HPDE6-E6E7 (cell line): ENCODE measurements around the gene WDR43.
A peak's percentile ranks its signal among the peaks of the same experiment; 100 is the strongest.

ENCODE experiments used
- DNase-seq: peaks from one replicate; pipeline ENCODE4 v3.0.0; 2011; ENCODE audit warnings: missing footprints; ENCODE audit errors: extremely low spot score

WDR43 gene

DNA sequence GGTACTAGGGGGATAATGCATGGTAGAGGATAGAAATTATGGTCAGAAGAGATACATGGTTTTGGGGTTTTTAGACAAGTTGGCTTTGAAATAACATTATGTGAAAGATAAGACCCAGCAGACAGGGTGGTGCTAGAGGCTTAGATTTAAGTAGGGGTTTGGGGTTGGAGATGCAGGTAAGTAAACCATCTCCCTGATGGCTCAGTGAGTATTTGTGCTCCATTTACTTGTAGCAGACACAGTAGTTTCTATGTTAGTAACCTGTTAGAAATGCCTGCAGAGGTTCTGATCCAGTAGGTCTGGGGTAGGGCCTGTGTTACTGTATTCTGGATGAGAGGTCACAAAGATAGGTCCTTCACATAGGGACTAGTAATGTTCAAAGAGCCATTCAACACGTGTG, 13.7 kb downstream of the WDR43 start:
- no peak for DNase-seq

DNA sequence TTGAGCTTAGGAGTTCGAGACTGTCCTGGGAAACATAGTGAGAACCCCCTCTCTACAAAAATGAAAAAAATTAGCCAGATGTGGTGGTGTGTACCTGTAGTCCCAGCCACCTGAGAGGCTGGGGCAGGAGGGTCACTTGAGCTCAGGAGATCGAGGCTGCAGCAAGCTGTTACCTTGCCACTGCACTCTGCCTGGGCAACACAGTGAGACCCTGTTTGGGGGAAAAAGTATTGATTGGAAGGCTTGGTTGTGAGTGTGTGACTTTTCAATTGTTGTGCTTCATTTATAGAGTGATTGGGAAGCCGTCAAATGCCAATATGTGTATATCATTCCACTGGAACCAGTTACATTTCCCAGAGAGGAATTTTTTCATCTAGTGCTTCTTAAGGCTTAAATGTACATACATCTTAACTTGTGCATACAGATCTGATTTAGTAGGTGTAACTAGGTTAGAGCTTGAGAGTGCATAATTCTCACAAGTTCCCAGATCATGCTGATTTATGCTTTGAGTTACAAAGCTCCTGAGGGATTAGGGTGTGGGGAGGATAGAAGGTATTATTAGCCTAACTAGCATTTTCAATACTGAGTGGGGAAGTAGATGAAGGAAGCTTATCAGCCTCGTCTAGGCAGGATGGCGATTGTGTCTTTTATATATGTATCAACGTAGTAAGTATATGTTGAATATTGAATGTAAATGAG, 15.3 kb downstream of the WDR43 start:
- no peak for DNase-seq

DNA sequence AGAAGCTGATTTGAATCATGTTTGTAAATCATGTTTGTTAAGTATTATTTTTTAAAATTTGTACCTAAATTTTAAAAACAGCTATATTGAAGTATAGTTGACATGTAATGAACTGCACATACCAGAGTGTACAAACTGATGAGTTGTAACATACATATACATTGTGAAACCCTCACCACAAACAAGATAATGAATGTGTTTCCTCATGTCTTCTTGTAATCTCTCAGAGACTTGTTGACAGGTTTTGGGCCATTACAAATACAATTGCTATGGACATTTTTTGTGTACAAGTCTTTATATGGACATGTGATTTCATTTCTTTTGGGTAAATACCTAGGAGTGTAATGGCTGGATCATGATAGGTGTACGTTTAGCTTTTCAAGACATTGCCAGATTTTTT, 21.5 kb downstream of the WDR43 start:
- DNase-seq = no peak

DNA sequence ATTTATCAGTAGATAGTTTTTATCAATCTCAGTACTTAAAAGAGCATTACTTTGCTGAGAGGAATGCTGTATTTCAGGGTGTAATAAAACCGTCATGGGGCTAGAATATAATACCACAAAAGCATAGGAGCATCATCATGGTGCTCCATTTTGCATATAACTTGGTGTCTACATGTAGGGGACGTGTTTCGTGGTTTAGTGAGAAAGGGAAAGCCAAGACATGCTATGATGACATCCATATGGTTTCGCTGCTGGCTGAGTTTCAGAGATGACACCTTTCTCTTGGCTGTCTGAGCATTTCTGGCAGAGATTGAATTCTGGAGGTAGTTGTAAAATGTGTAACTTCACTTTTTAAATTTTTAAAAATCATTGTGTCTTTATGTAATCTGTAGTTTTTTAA, 32.4 kb downstream of the WDR43 start:
- DNase-seq = no peak

DNA sequence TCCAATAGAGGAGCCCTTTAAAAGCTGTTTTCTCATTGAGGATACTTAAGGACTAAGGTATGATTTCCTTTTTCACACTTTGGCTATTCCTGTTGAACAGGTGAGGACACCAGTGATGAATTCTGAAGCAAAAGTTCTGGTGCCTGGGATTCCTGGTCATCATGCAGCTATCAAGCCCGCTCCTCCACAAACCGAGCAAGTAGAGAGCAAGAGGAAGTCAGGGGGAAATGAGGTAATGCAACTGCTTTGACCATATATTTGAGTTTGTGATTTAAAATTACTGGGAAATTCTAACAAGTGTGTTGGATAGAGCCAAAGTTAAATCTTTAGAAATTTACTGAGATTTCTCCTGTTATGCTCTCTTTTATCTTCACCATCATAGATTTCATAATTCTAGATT, 33.0 kb downstream of the WDR43 start:
- DNase-seq = no peak

DNA sequence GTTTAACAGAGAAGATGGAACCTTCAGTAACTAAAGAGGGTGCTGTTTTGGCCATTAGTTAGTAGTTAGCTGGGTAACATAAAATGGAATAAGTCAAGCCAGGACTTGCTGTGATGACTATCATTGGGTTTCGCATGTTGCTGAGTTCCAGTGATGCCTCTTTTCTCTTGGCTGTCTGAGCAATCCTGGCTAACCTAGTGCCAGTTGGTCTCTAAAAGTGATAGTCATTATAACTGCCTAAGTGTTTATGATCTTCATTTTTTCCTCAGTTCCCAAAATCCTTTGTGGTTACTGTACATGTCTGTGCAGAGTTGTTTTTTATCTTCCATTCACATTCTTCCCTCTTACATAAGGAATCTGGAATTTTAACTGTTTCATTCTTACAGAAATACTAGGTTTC, 33.4 kb downstream of the WDR43 start:
- DNase-seq = peak; percentile 60

DNA sequence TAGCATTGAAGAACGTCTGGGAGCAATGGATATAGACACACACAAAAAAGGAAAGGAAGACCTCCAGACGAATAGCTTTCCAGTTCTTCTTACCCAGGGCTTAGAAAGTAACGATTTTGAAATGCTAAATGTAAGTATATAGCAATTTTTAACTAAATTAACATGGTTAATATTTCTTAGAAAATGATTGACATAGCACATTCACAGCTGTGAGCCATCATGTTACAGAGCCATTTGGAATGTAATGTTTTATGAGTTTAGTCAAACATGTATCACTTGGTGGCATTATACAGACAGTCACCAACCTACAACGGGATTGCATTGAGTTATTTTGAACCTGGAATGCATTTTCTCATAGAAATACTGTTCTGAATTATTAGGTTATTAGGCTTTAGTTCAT, 35.1 kb downstream of the WDR43 start:
- no peak for DNase-seq

DNA sequence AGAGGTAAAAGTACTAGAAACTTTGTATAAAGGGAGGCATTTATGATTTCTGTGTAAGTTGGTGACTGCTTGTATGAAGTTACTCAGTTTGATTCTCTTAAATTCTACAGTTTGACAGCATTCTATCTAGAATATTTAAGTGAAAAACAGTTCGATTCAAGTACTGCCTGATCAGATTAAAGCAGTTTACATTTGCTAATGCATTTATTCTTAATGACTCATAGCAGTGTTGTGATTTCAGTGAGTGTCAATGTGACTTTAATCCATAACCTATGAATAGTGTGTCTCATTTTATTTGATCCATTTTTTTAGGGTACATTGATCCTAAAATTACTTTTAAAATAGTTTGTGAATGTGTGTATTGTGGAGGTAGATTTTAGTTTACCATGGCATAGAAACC, 35.7 kb downstream of the WDR43 start:
- no peak for DNase-seq

DNA sequence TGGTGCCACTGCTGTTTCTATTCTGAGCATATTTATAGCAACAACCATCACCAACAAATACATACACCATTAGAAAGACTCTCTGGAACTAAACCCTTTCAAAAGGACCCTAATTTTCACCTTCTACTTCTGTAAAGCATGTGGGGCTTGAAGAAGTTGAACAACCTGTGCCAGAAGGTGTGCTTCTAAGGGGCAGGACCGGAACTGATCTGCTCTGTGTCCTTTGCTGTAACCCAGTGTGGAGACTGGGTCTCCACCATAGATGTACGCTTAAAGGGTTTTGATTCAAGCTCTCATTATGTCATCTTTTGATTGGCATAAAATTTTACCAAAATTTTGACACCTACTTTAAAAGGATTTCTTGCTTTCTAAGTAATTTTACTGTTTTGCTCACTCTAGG, 40.3 kb downstream of the WDR43 start:
- no peak for DNase-seq

DNA sequence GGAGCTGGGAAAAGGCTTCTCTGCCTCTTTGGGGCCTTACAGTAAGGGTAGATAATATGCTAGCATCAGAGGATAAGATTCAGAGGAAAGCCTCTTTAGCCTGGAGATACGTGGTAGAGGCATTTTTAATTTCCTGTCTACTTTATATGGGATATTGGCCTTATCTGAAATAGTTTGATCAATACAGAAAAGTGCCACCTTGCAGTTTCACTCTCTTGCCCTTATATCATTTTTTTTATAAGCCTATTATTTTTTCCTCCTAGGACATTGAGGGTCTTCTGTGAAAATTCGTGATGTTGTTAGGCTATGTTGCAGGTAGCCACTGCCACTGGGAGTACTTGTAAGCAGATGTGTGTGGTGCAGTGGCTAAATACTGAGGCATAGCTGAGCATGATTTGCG, 46.5 kb downstream of the WDR43 start:
- DNase-seq = no peak

DNA sequence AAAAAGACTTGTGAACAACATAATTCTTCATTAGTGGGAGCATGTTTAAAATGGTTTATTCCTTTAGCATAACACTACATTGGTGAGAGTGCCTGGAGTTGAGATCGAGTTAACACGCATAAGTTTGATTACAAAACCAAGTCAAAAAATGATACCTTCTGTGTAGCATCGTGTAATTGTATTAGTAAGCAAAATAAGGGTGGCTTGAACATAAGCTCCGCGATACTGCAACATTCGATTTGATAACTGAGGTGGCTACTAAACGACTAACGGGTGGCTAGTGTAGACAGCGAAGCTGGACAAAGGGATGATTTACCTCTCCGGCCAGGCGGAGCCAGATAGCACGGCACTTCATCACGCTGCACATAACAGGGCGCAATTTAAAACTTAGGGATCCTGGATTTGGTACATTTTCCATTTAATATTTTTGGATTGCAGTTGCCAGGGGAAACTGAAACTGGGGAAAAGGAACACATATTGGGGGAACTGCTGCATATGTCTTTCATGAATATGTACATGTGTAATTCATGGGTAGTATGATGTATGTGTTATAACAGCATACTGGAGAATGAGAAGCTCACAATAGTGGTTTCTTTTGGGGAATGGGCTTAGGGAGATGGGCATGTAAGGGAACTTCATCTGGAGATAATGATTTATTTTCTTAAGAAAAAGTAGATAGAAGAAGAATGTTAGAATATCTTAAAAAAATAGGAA, 50.2 kb downstream of the WDR43 start:
- no peak for DNase-seq

DNA sequence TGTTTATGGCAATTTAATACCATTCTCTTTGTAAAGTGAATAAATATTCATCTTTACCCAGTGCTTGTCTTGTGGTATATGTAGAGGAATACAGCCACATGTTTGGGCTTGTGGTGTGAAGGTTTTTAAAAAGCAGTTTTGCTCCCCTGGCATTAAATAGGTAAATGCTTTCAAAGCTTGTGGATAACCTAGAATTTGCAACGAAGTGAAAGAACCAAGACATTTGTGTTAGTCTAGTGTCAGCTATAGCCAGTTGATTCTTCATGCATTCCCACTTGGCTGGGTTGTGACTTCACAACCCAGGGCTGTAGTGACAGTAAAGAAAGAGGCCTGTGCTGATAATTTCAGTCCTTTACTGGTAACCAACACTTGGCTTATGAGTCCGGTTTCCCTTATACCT, 53.7 kb downstream of the WDR43 start:
- DNase-seq = no peak

DNA sequence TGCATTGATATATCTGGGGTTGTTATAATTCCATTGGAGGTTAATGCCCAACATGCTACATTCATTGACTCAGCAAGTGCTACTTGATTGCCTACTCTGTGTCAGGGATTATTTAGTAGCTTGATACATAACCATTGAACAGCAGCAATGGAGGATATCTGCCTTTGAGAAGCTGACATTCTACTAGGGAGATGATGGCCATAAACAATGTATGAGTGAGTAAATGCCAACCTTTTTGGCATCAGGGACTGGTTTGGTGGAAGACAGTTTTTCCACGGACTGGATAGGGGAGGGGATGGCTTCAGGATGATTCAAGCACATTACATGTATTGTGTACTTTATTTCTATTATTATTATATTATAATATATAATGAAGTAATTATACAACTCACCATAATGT, 54.7 kb downstream of the WDR43 start:
- DNase-seq = no peak

DNA sequence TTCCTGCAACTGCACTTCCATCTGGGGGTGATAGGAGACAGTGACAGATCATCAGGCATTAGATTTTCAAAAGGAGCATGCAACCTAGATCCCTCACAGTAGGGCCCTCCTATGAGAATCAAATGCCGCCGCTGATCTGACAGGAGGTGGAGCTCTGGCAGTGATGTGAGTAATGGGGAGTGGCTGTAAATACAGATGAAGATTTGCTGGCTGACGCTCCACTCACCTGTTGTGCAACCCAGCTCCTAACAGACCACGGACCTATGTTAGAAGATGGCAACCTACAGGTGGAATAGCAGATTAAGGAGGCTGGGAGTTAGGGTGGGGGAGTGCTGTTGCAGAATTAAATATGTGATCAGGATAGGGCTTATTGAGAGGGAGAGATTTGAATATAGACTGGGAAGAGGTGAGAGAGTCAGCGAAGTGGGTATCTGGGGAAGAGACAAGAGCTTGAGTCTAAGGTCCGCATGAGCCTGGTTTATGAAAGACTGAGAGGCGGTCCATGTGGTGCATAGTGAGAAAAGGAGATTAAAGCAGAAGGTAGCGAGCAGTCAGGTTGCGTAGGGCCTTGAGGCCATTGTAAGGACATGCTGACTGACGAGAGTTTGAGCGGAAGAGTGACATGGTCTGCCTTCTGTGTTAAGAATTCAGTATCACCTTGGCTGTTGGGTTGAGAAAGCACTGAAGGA, 55.3 kb downstream of the WDR43 start:
- no peak for DNase-seq

DNA sequence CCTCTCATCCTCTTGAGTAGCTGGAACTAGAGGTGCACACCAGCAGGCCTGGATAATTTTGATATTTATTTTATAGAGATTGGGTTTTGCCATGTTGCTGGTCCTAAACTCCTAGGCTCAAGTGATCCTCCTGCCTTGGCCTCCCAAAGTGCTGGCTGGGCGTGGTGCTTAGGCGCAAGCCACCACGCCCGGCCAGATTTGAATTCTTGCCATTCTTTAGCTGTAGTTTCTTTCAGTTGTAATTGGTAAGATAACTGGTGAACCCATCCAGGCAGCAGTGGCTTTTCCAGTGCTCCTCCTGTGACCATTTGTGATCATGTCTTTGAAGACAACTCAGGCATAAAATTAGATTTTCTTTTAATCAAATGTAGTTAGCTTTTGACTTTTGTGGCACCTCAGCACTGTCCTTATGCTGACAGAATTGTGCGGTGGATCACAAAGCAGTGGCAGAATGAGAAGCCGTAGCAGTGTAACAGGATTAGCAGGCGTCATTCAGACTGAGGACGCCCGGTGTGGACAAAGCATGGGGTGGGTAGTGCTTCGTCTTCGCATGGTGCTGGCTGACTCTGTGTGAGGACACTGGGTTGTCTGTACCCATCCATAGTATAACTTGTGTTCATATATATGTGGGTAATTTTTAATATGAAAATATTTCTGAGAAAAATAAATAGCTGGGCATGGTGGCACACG, 56.6 kb downstream of the WDR43 start:
- no peak for DNase-seq

DNA sequence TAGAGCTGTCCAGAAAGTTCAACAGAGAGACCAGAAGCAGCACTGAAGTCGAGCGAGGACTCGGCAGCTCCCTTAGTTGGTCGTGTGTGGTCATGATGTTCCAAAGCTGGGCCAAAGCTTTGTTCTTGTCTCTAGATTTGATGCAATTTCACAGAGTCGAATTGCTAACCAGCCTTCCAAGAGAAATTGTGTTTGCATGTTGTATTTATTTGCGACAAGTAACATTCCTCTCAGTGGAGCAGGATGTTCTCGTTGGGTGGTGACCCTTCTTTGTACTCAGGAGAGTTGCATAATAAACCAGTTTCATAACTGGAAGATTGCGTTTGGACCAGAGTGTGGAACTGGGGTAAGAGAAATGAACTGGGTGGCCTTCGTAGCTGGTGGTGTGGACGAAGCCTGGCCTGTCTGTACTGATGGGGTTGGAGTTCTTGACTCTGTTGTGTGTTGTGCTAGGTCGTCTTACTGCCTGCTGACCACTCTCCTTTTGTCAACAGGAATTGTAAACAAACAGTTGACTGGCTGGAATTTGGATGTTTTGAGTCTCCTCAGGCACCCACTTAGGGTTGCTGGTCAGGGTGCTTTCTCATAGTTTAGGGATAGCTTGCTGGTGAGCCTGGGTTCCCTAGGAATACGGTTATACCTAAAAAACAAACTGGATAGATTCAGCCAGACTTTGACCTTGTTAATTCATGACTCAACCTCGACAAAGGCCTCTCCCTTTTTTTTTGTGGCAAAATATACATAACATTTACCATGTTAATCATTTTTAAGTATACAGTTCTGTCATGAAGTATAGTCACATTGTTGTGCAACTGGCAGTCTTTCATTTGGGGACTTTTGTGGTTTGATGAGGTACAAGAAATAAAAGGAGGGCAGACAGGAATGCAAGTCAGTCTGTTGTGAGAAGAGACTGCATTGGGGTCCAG, 57.7 kb downstream of the WDR43 start:
- DNase-seq = no peak

DNA sequence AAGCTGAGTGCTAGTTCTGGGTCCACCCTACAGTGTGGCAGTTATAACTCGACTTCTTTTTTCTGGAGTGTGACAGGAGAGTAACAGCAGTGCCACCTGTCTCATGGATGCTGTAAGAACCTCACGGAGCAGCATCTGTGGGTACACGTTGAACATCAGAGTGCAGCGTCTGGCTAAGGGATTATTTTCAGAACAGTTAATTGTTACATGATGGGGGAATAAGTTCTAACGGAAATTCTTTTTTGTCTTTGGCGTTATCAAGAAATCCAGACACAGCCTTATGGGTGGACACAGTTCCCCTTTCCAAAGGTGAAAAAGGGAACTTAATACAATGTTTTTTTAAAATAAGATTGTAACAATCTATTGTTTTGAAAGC, 58.4 kb downstream of the WDR43 start:
- DNase-seq = no peak

DNA sequence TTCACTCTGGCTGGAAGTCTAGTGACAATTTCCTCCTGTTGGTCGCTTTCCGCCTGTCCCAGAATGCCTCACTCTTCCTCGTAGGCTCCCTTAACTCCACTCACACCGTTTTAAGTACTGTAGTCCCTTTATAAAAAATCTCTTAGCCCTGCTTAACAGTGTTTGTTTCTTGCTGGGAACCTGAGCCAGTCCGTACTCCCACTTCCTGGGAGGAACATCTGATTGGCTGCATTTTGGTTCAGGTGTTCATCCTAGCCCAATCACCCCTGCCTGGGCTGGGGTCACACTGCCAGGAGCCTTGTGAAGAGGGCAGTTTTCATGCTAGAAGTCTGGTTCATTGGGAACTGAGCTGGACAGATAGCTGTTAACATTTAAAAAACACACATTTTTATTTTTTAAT, 61.0 kb downstream of the WDR43 start:
- no peak for DNase-seq

DNA sequence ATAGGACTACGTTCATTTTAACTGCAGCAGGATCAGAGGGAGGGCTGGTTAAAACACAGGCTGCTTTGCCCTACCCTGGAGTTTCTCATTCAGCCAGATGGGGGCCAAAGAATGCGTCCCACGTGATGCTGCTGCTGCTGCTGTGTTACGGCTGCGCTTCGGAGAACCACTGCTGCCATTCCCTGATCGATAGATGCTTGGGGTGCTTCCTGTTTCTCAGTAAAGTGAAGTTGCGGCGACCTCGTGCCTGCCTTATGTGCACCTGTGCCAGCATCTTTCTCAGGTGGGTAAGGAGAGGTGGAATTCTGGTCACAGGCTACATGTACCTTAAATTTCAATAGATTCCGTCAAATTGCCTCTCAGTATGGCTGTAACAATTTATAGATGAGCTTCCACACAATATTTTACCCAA, 62.0 kb downstream of the WDR43 start:
- DNase-seq = no peak

DNA sequence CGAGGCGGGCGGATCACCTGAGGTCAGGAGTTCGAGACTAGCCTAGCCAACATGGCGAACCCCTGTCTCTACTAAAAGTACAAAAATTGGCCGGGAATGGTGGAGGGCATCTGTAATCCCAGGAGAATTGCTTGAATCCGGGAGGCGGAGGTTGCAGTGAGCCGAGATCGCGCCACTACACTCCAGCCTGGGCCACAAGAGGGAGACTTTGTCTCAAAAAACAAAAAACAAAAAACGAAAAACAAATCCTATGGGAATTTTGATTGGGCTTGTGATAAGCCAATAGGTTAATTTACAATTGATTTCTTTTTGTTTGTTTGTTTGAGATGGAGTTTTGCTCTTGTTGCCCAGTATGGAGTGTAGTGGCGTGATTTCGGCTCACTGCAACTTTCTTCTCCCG, 62.4 kb downstream of the WDR43 start:
- no peak for DNase-seq

DNA sequence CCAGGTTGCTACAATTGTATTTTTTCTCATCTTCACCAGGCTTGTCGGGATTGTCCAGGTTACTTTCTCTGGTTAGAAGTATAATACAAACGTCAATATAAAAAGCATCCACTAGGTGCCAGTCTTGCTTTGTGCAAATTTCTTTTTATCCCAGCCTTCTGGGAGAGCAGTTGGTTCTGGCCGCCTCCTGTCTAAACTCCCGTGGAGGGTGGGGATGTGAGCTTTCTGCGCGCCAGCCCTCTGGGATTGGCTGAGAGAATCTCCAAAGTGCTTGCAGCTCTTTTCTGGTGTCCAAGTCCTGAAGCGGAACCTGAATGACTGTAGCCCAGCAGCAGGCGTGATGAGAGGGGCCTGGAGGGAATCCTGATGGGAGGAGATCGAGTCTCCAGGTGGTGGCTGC, 64.2 kb downstream of the WDR43 start:
- DNase-seq = peak; percentile 50

DNA sequence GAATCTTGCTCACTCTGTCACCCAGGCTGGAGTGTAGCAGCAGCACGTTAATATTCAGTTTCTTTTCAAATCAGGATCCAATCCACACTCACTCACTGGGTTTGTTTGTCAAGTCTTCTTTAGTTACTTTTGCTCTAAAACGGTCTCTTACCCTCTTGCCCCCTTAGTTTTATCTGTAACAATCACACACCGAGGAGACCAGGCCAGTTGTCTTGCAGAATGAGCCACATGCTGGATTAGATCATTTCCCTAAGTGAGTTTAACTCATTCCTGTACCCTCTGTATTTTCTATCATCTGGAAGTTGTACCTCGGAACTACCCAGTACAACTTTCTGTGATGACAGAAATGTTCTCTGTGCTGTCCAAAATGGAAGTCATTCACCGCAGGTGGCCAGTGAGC, 65.9 kb downstream of the WDR43 start:
- DNase-seq = no peak
